IMR-90 (cell line): ENCODE data around the gene USP17L26.
"Not testable (repeated sequence)": the region's sequence is repeated elsewhere in the genome, so short reads cannot be mapped to it uniquely, and the experiment has no call there.

ENCODE experiments used
- POLR2A ChIP-seq: IDR thresholded peaks from 2 replicates; pipeline ENCODE4 v1.6.1; 2012; ENCODE audit warnings: mild to moderate bottlenecking, low read depth, low read length
- TF ChIP-seq, protein P1 (sequence below): conservative IDR thresholded peaks from 2 replicates; pipeline ENCODE4 v1.5.1; 2012; ENCODE audit warnings: mild to moderate bottlenecking, low read depth, low read length, improper control_type of control experiment

DNA sequence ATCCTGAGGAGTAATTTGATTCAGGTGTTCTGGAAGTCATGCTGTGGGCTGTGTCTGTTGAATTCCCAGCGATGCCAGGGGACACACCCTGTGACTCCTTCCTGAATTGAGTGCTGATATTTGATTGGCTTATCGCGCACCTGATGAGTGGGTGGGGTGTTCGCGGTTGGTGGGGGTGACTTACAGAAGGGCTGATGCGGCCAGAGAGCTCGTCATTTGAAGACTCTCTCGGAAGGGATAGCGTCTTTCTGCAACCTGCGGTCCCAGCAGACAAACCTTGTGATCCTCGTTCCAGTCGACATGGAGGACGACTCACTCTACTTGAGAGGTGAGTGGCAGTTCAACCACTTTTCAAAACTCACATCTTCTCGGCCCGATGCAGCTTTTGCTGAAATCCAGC lies 9.6 kb upstream of the USP17L26 start, which contains the start of gene USP17L24:
- TF ChIP-seq, protein P1, sequence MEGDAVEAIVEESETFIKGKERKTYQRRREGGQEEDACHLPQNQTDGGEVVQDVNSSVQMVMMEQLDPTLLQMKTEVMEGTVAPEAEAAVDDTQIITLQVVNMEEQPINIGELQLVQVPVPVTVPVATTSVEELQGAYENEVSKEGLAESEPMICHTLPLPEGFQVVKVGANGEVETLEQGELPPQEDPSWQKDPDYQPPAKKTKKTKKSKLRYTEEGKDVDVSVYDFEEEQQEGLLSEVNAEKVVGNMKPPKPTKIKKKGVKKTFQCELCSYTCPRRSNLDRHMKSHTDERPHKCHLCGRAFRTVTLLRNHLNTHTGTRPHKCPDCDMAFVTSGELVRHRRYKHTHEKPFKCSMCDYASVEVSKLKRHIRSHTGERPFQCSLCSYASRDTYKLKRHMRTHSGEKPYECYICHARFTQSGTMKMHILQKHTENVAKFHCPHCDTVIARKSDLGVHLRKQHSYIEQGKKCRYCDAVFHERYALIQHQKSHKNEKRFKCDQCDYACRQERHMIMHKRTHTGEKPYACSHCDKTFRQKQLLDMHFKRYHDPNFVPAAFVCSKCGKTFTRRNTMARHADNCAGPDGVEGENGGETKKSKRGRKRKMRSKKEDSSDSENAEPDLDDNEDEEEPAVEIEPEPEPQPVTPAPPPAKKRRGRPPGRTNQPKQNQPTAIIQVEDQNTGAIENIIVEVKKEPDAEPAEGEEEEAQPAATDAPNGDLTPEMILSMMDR = not testable (repeated sequence)
- TF ChIP-seq POLR2A = not testable (repeated sequence)
